GM15510 (cell line): ENCODE measurements around the gene SRCIN1.

ENCODE experiments used
- POLR2A ChIP-seq: IDR thresholded peaks from 3 replicates; pipeline ENCODE4 v1.6.1; 2011; ENCODE audit warnings: borderline replicate concordance; ENCODE audit not compliant: insufficient read length; ENCODE audit errors: extremely low read depth

Gene SRCIN1

DNA sequence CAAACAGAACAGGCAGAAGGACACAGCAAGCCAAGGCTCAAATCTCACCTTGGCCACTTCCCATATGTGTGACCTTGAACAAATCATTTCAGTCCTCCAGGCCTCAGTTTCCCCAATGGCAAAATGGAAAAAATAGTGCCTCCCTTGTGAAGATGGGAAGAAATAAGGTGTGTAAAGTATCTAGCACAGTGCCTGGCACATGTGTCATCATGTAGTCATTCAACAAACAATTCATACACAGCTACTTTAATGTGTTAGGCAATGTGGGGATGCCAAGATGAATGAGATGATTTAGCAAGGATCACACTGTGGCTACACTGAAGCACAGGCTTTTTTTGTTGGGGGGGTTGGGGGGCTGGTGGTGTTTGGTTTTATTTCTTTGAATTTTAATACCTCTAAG lies 13.3 kb downstream of the SRCIN1 start:
- no peak for TF ChIP-seq POLR2A

DNA sequence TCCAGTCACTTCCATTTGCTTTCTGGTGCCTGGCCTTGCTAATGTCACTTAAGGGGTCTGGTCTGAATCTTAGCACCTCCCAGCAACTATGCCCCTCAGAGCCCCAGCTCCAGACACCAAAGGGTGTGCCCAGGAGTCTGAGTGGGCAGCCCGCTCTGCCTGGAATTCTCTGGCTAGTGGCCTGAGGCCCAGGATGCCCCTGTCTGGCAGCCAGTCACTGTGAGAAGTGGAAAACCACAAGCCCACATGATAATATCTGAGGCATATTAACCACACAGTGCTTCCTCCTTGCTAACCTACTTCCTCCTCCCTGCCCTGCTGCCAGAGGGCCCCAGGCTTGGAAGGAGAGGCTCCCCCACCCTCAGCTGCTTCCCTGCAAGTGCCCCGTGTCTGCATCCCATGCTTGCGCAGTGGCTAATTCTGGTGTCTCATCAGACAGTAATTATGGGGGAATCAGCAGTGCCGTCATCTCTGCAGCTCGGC lies 14.0 kb downstream of the SRCIN1 start:
- no peak for TF ChIP-seq POLR2A

DNA sequence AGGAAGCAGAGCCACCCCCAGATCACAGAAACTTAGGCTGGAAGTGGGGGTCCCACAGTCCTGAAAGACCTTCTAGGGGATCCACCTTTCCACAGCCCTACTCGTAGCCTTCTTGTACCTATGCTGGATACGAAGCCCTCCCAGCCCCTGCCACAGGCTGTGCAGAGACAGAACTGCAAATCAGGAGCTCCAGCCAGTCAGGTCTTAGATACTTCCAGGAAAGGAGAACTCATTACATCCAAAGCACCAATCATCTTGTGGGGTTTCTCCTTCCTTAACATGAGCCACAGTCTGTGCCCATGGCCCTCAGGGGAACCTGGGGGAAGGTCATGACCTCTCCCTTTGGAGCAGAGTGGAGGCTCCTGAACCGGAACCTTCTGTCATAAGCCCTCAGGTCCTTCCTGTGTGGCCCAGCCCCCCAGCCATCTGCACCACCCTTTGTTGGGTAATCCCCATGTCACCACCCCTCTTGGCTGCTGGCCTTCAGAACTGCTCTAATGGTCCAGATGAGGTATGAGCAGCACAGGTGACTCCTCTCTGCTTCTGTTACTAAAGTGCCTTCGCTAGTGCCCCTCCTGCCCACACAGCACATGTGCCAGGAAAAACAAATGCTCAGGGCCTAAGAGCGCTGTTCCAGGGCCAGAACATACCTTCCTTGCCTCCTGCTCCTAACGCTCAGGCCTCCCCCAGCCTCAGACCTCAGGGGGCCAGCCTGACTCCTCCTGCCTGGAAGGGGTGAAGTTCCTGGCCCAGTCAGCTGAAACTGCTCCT lies 14.6 kb downstream of the SRCIN1 start:
- no peak for TF ChIP-seq POLR2A

DNA sequence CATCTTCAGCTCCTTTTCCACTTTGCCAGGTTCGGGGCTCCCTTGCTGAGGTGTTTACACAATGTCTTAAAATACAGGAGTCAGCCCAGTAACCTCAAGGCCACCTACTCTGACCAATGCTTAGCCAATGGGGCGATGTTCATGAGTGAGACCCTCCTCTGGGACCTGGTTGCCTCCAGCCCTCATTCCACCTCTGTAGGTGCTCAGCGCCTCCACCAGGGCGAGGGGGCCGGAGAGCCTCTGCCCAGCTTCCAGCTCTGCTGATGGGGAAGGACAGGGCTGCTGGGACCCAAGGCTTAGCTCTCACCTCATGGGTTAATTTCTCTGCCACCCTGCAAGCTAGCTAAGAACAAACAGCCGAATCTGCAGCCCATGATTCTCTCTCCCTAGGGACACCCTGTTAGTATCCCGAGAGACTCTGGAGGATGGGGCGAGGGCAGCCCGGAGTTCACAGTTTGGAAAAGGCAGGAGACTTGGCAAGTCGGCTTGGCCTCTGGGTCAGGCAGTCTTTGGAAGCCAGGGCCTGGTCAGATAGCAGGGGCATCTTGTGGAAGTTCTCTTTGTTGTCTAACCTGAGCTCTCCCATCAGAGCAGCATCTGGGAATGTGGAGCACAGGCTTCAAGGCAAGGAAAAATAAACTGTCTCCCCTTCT lies 16.2 kb downstream of the SRCIN1 start:
- TF ChIP-seq POLR2A = no peak

DNA sequence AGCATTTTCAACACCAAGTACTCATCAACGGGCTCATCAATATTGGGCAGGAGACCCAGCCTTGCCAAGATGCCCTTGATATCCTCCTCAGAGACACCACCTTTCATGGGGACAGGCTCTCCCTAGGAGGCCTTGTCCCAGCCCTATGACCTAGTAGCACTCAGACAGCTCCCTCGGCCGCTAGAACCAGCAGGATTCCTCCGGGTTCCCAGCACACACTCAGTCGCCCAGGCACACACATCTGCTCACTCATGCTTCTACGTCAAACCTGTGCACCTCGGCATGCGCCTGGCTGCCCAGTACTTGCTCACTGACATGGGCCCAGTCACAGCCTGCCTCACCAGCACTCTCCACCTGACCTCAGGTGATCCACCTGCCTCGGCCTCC lies 17.0 kb downstream of the SRCIN1 start:
- no peak for TF ChIP-seq POLR2A

DNA sequence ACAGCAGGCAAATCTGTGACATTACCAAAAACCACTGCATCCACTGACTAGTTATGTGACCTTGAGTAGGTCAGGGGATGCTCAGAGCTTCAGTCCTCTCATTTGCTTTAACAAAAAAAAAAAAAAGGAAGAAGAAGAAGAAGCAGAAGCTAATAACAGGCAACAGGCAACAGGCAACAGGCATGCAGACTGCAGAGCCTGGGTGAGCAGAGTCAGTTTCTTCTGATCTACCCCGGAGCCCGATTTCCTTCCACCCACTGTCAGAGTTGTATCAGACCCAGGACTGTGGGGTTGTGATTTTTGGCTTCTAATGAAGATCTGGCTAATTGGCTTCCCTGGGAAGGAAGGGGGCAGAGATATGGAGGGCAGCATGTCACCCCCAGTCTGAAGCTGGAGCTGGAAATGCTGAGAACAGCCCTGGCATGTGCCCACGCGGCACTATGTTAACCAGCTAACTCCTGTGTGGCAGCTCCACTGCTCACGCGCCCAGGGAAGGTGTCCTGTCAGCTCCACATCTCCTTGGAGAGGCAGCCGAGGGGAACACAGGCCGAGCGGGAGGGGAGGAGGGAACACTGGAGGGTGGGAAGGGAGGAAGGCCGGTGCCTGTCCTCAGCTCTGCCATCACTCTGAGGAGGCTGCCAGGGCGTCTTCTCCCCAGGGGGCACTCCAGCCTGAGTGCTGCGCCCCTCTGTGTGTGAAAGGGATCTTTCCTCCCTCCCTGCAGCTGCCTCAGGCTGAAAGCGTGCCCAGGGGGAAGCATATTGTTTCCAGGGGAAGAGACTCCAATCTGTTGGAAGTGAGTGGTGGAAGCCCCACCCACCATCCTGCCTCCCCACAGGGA lies 17.6 kb downstream of the SRCIN1 start:
- no peak for TF ChIP-seq POLR2A

DNA sequence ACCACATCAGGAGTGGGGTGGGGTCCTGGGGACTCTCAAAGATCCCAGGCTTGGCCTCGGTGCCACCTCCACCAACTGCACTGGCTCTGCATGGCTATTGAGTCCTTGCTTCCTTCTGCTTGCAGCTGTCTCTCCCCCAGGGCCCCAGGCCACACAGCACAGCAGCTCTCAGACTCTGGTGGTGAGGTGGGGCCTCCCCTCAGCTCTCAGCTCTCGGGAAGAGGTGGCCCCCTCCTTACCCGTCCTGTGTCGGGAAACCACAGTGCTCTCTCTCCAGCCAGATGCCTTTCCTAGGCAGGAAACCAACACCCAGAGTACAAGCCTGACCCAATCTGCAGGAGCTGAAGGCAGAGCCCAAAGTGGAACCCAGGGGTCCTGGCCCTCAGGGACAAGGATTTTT lies 18.5 kb downstream of the SRCIN1 start:
- TF ChIP-seq POLR2A = no peak

DNA sequence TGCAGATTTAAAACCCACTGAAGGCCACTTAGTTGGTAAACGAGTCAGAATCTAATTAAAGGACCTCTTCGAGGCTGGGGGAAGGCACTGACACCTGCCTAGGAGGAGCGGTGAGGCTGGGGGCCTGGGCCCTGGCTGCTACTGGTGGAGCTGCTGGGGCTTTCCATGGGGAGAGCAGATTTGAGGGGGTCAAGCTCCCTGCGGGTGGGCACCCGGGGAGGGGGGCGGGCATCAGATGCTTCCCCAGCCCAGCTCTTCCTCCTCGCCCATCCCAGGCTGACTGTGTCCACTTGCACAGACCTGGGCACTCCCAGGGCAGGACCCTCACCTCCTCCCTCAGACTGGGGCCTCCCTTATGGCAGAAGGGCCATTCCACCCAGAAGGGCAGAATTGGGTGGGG lies 19.0 kb downstream of the SRCIN1 start:
- no peak for TF ChIP-seq POLR2A

DNA sequence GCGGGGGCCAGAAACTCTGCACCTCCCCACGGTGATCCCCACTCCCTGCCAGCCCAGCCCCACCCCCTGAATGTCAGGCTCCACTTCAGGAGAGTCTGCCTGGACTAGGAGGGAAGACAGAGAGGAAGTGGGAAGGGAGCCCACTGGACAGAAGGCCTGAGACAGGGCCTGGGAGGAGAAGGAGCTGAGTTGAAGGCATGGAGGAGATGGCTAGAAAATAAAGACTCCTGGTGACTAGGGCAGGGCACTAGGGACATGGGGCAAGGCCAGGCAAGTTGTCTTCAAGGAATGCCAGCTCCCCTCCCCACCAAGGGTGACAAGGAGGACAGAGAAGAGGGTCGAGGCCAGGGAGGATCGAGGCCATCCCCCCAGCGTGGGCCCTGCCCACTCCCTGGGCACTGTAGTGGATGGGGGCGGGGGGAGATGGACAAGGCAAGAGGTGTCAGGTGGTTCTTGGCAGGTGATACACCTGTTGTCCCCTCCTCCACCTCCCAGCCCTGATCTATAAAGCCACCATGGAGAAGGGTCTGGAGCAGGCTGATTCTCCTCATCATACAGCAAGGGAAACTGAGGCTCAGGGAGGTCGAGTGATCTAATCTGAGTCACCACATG lies 19.7 kb downstream of the SRCIN1 start:
- TF ChIP-seq POLR2A = no peak

DNA sequence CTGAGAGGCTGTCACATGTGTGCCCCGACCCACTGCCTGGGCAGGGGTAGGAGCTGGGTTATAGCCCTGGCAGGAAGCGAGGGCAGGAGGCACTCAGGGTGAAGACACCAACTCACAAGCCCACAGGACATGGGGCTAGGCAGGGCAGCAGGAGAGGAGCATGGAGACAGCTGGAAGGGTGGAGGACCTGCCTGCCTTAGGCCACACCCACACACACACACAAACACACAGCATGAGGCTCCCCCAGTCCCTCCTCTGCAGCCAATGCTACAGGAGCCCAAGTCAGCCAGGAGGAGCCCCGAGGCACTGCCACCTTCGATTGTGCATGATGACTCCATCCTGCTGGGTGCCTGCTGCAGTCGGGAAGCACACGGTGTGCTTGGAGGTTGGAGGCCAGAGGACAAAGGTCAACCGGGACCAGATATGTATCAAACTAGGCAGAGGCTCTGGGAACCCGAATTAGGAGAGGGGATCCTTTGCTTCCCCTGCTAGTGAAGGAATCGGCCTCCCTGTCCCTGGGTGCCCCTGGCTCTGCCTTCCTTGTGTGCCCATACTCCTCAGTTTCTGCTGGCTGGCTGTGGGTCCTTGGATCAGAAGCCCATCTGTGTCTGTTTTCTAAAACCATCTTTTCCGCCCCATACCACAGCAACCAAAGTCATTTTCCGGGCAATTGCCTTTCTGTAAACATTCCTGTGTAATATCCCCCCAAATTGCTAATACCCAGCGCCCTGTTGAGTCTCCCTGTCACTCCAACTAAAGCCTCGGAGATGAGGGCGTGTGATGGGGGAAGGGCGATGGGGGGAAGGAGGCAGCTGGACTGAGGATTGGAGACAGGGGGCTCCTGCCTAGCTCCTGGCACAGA lies 20.5 kb downstream of the SRCIN1 start:
- no peak for TF ChIP-seq POLR2A

DNA sequence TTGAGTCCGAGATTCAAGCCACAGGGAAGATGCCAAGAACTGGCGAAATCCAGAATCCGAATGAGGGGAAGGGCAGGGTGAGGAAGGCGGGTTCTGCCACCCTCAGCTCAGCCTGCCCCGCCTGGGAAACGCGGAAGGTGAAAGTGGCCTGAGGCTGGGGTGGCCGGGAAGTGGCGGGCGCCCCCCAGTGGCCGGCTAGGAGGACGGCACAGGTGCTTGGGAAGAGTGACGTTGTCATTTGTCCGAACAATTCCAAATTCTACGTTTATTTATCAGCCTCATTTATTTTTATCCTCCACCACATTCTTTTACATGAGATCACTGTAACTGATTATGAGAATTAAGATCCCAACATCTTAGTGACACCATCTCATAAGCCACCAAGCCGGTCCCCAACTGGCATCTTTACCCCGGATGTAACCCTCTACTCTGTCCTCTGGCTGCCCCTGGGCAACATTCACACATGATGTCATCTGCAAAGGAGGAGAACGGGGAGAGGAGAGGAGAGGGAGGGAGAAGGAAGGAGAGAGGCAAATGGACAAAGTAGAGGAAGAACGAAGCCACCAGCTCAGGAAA lies 21.3 kb downstream of the SRCIN1 start:
- no peak for TF ChIP-seq POLR2A

DNA sequence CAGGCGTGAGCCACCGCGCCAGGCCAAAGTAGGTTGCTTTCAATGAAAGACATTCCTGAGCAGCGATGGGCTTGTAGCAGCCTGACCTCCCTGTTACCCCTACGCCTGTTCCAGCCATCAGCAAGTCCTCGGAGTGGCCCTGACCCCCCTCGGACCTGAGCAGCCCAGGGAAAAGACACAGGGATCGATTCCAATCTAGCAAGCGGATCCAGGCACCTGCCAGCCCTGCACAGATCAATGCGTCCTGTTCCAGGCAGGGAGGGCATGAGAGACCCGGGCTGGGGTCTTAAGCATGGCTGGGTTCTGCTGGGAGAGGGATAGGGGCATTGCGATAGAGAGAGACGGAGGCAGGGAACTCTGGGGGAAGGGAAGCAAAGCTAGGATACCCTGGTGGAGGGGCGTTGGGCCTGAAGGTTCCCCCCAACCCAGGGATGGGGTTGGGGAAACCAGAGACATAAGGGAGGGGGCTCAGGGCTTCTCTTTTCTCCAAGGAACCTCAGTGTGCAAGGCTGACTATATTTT lies 21.9 kb downstream of the SRCIN1 start:
- TF ChIP-seq POLR2A = no peak

DNA sequence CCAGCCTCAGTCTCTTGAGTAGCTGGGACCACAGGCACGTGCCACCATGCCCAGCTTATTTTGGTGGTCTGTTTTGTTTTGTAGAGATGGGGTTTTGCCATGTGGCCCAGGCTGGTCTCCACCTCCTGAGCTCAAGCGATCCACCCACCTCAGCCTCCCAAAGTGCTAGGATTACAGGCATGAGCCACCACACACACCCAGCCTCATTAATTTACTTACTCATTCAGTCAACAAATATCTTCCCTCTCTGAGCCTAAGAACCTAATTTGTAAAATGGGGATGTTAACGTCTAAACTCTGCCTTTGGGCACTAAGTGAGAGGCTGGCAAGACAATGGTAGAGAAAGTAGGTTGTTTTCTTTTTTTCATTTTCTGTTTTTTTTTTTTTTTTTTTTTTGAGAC lies 22.6 kb downstream of the SRCIN1 start:
- no peak for TF ChIP-seq POLR2A
